WTC11 (cell line): ENCODE data around the gene NES. TPM values are rescaled to one million over a fixed set of nuclear protein-coding genes. Genes with fewer than 3 reads are reported as not detected.

Experiments
- ATAC-seq: fragments of 200-7000 bp; cut with Tn5 transposase; 2 replicates; pipeline ENCODE4 v1.10.0; 2021; ENCODE audit warnings: mild to moderate bottlenecking, moderate library complexity
- CTCF ChIA-PET: fragments of 300-600 bp; sonication (Branson Sonifier 250); formaldehyde crosslinking; loops from one replicate; lab custom pipeline; 2021; ENCODE audit warnings: antibody characterized with exemption; lab: Charles Lee
- POLR2A ChIA-PET: fragments of 350-600 bp; sonication (Branson Sonifier 250); formaldehyde crosslinking; loops from one replicate; lab custom pipeline; 2021; ENCODE audit warnings: antibody characterized with exemption; lab: Charles Lee
- DNase-seq: peaks from one replicate; pipeline ENCODE4 v3.0.0; 2021; ENCODE audit warnings: low spot score
- H3K27ac Mint-ChIP-seq: 2 replicates; pipeline ENCODE4 v1.8.0; 2021; ENCODE audit warnings: mixed read lengths
- H3K27me3 Mint-ChIP-seq: 2 replicates; pipeline ENCODE4 v1.8.0; 2021; ENCODE audit warnings: low read depth, mild to moderate bottlenecking, moderate library complexity, mixed read lengths
- H3K36me3 Mint-ChIP-seq: 2 replicates; pipeline ENCODE4 v1.8.0; 2021; ENCODE audit warnings: mixed read lengths
- H3K4me1 Mint-ChIP-seq: 2 replicates; pipeline ENCODE4 v1.8.0; 2022; ENCODE audit warnings: mixed read lengths
- H3K4me3 Mint-ChIP-seq: 2 replicates; pipeline ENCODE4 v1.8.0; 2021; ENCODE audit warnings: mild to moderate bottlenecking, moderate library complexity, mixed read lengths
- H3K9me3 Mint-ChIP-seq: 2 replicates; pipeline ENCODE4 v1.8.0; 2021; ENCODE audit warnings: mixed read lengths
- ATF2 ChIP-seq: sonication (generic); formaldehyde crosslinking; IDR thresholded peaks from 2 replicates; pipeline ENCODE4 v1.8.1; 2022; ENCODE audit warnings: low read depth, missing genetic modification reagents, borderline replicate concordance
- ATF3 ChIP-seq: sonication (generic); formaldehyde crosslinking; conservative IDR thresholded peaks from 2 replicates; pipeline ENCODE4 v1.8.1; 2022; ENCODE audit warnings: mild to moderate bottlenecking, missing genetic modification reagents
- CBFB ChIP-seq: sonication (generic); formaldehyde crosslinking; IDR thresholded peaks from 2 replicates; pipeline ENCODE4 v1.8.1; 2022; ENCODE audit warnings: mild to moderate bottlenecking, low read depth, missing genetic modification reagents
- HMGXB4 ChIP-seq: sonication (generic); formaldehyde crosslinking; IDR thresholded peaks from 2 replicates; pipeline ENCODE4 v1.8.1; 2023; ENCODE audit warnings: mild to moderate bottlenecking, moderate library complexity, missing genetic modification reagents
- KAT7 ChIP-seq: sonication (generic); formaldehyde crosslinking; IDR thresholded peaks from 2 replicates; pipeline ENCODE4 v1.8.1; 2023; ENCODE audit warnings: missing genetic modification reagents, mild to moderate bottlenecking, borderline replicate concordance
- NFATC4 ChIP-seq: fragments of 250-450 bp; sonication (Bioruptor Pico); IDR thresholded peaks from 2 replicates; pipeline ENCODE4 v1.9.0; 2021; ENCODE audit warnings: mild to moderate bottlenecking
- RELA ChIP-seq: sonication (generic); formaldehyde crosslinking; IDR thresholded peaks from 2 replicates; pipeline ENCODE4 v1.8.1; 2022; ENCODE audit warnings: missing genetic modification reagents, mild to moderate bottlenecking, borderline replicate concordance
- SMAD3 ChIP-seq: sonication (generic); formaldehyde crosslinking; IDR thresholded peaks from 2 replicates; pipeline ENCODE4 v1.8.0; 2022; ENCODE audit warnings: missing genetic modification reagents, mild to moderate bottlenecking, borderline replicate concordance
- TCF7 ChIP-seq: sonication (generic); formaldehyde crosslinking; IDR thresholded peaks from 2 replicates; pipeline ENCODE4 v1.8.0; 2022; ENCODE audit warnings: mild to moderate bottlenecking, low read depth, missing genetic modification reagents, moderate library complexity
- ZBTB21 ChIP-seq: sonication (generic); formaldehyde crosslinking; IDR thresholded peaks from 2 replicates; pipeline ENCODE4 v1.8.1; 2023; ENCODE audit warnings: mild to moderate bottlenecking, missing genetic modification reagents, borderline replicate concordance
- ZNF219 ChIP-seq: sonication (generic); formaldehyde crosslinking; IDR thresholded peaks from 2 replicates; pipeline ENCODE4 v1.8.0; 2023; ENCODE audit warnings: missing genetic modification reagents, mild to moderate bottlenecking, borderline replicate concordance
- ZNF416 ChIP-seq: fragments of 250-450 bp; sonication (Bioruptor Pico); IDR thresholded peaks from 2 replicates; pipeline ENCODE4 v1.9.0; 2021; ENCODE audit warnings: mild to moderate bottlenecking, inconsistent platforms
- ZNF512 ChIP-seq: sonication (generic); formaldehyde crosslinking; IDR thresholded peaks from 2 replicates; pipeline ENCODE4 v1.8.1; 2022; ENCODE audit warnings: missing genetic modification reagents, borderline replicate concordance
- total RNA-seq: library from RNA; stranded (reverse); gene quantifications from 3 replicates; pipeline ENCODE4 v1.2.3, GENCODE V29; 2021
- TF ChIP-seq, protein P1 (sequence below): sonication (generic); formaldehyde crosslinking; IDR thresholded peaks from 2 replicates; pipeline ENCODE4 v1.8.1; 2023; ENCODE audit warnings: mild to moderate bottlenecking, missing genetic modification reagents, borderline replicate concordance
- TF ChIP-seq, protein P2 (sequence below): sonication (generic); formaldehyde crosslinking; IDR thresholded peaks from 2 replicates; pipeline ENCODE4 v1.8.0; 2022; ENCODE audit warnings: mild to moderate bottlenecking, missing genetic modification reagents
- TF ChIP-seq, protein P3 (sequence below): sonication (generic); formaldehyde crosslinking; IDR thresholded peaks from 2 replicates; pipeline ENCODE4 v1.8.0; 2022; ENCODE audit warnings: missing genetic modification reagents

NES gene
- total RNA-seq, 1 experiment from 2014 or later, result 127 TPM

- no peak overlapping the region for H3K4me3 Mint-ChIP-seq
- H3K27me3 Mint-ChIP-seq, result peaks cover 52% of the 10 kb centered on the region
Measured at GRCh38 chr1:156659661-156659987, 17.6 kb downstream of the NES start.

DNA sequence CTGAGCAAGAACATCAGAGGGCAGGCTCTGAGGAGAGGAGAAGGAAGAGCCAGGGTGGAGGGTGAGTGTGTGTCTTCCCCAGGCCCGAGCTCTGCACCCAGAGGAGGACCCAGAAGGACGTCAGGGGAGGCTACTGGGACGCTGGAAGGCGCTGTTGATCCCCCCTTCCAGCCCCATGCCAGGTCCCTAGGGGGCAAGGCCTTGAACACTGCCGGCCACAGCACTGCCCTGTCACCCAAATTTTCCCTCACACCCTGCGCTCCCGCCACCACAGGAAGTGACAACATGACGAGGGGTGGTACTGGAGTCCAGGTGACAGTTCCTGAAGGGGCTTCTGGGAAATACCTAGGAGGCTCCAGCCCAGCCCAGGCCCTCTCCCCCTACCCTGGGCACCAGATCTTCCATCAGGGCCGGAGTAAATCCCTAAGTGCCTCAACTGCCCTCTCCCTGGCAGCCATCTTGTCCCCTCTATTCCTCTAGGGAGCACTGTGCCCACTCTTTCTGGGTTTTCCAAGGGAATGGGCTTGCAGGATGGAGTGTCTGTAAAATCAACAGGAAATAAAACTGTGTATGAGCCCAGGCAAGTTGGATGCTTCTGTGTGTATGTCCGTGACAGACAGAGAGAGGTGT lies 18.1 kb downstream of the NES start:
- Mint-ChIP-seq H3K27ac (no peak overlapping the region), H3K36me3 (no peaks in the 10 kb centered on the region), H3K27me3 (peaks cover 58% of the 10 kb centered on the region), H3K4me1 (peaks cover 81% of the 10 kb centered on the region), H3K4me3 (no peak overlapping the region), H3K9me3 (no peaks in the 10 kb centered on the region)
- ChIA-PET POLR2A (interaction anchor here (0.9 to 8.2 kb wide), 5 partner anchors 16 to 48 kb away, joined by 3 to 150 read pairs (median 3); partner anchors contain the start of genes BCAN and NES), CTCF (interaction anchor here (0.7 to 12.6 kb wide), 17 partner anchors 9 to 269 kb away, joined by 3 to 437 read pairs (median 9); partner anchors contain the start of genes BCAN, CRABP2, HAPLN2 and ISG20L2)
- DNase-seq, result no peak
- TF ChIP-seq, protein P1, sequence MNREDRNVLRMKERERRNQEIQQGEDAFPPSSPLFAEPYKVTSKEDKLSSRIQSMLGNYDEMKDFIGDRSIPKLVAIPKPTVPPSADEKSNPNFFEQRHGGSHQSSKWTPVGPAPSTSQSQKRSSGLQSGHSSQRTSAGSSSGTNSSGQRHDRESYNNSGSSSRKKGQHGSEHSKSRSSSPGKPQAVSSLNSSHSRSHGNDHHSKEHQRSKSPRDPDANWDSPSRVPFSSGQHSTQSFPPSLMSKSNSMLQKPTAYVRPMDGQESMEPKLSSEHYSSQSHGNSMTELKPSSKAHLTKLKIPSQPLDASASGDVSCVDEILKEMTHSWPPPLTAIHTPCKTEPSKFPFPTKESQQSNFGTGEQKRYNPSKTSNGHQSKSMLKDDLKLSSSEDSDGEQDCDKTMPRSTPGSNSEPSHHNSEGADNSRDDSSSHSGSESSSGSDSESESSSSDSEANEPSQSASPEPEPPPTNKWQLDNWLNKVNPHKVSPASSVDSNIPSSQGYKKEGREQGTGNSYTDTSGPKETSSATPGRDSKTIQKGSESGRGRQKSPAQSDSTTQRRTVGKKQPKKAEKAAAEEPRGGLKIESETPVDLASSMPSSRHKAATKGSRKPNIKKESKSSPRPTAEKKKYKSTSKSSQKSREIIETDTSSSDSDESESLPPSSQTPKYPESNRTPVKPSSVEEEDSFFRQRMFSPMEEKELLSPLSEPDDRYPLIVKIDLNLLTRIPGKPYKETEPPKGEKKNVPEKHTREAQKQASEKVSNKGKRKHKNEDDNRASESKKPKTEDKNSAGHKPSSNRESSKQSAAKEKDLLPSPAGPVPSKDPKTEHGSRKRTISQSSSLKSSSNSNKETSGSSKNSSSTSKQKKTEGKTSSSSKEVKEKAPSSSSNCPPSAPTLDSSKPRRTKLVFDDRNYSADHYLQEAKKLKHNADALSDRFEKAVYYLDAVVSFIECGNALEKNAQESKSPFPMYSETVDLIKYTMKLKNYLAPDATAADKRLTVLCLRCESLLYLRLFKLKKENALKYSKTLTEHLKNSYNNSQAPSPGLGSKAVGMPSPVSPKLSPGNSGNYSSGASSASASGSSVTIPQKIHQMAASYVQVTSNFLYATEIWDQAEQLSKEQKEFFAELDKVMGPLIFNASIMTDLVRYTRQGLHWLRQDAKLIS (CRISPR knock-in tag), result no peak
- ATAC-seq, result no peak

More at GRCh38 chr1:156659661-156659987, 17.6 kb downstream of the NES start:
- Mint-ChIP-seq H3K9me3 (no peaks in the 10 kb centered on the region), H3K36me3 (no peaks in the 10 kb centered on the region), H3K27ac (no peak overlapping the region), H3K4me1 (peaks cover 82% of the 10 kb centered on the region)
- TF ChIP-seq ZBTB21 (CRISPR knock-in tag) (no peak), ZNF416 (CRISPR knock-in tag) (0 out of 2 replicates have a peak, but pooled peaks have one; percentile 6)
- CTCF ChIA-PET, result interaction anchor here (0.7 to 12.6 kb wide), 15 partner anchors 8 to 269 kb away, joined by 3 to 437 read pairs (median 5); partner anchors contain the start of genes BCAN, CRABP2, HAPLN2 and ISG20L2
- DNase-seq, result no peak
- POLR2A ChIA-PET, result interaction anchor here (0.9 to 8.2 kb wide), 4 partner anchors 16 to 47 kb away, joined by 3 to 150 read pairs (median 3); partner anchors contain the start of genes BCAN and NES
- ATAC-seq, result no peak

DNA sequence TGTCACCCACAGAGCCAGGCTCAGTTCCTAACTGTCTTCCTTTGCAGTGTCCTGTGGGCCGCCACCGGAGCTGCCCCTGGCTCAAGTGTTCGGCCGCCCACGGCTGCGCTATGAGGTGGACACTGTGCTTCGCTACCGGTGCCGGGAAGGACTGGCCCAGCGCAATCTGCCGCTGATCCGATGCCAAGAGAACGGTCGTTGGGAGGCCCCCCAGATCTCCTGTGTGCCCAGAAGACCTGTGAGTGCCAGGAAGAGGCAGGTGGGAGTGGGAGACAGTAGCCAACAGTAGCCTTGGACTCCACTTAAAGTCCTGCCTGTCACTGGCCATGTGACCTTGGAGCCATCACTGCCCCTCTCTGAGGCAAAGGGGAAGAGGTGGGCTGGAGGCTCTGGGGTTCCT lies 18.7 kb downstream of the NES start:
- peaks cover 64% of the 10 kb centered on the region for H3K27me3 Mint-ChIP-seq
- no peaks in the 10 kb centered on the region for H3K9me3 Mint-ChIP-seq
- no peaks in the 10 kb centered on the region for H3K36me3 Mint-ChIP-seq
- no peak overlapping the region for H3K4me3 Mint-ChIP-seq
- H3K27ac Mint-ChIP-seq, result no peak overlapping the region
- POLR2A ChIA-PET, result interaction anchor here (1.0 to 1.5 kb wide), 2 partner anchors 17 to 34 kb away, joined by 3 to 4 read pairs; no protein-coding TSS in a partner anchor
- H3K4me1 Mint-ChIP-seq, result peaks cover 75% of the 10 kb centered on the region
- ATAC-seq (no peak), DNase-seq (no peak)
- CTCF ChIA-PET, result interaction anchor here (0.9 to 12.6 kb wide), 7 partner anchors 10 to 68 kb away, joined by 4 to 437 read pairs (median 11); partner anchors contain the start of genes BCAN, CRABP2, HAPLN2 and NES
- TF ChIP-seq TCF7 (no peak), HMGXB4 (CRISPR knock-in tag) (no peak), SMAD3 (no peak), ZNF219 (no peak), RELA (CRISPR knock-in tag) (no peak), ZNF512 (no peak), ATF3 (CRISPR knock-in tag) (no peak), ATF2 (CRISPR knock-in tag) (no peak), NFATC4 (CRISPR knock-in tag) (no peak), KAT7 (CRISPR knock-in tag) (no peak), CBFB (CRISPR knock-in tag) (no peak)
- TF ChIP-seq, protein P2, sequence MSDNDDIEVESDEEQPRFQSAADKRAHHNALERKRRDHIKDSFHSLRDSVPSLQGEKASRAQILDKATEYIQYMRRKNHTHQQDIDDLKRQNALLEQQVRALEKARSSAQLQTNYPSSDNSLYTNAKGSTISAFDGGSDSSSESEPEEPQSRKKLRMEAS (CRISPR knock-in tag), result no peak
- TF ChIP-seq, protein P3, sequence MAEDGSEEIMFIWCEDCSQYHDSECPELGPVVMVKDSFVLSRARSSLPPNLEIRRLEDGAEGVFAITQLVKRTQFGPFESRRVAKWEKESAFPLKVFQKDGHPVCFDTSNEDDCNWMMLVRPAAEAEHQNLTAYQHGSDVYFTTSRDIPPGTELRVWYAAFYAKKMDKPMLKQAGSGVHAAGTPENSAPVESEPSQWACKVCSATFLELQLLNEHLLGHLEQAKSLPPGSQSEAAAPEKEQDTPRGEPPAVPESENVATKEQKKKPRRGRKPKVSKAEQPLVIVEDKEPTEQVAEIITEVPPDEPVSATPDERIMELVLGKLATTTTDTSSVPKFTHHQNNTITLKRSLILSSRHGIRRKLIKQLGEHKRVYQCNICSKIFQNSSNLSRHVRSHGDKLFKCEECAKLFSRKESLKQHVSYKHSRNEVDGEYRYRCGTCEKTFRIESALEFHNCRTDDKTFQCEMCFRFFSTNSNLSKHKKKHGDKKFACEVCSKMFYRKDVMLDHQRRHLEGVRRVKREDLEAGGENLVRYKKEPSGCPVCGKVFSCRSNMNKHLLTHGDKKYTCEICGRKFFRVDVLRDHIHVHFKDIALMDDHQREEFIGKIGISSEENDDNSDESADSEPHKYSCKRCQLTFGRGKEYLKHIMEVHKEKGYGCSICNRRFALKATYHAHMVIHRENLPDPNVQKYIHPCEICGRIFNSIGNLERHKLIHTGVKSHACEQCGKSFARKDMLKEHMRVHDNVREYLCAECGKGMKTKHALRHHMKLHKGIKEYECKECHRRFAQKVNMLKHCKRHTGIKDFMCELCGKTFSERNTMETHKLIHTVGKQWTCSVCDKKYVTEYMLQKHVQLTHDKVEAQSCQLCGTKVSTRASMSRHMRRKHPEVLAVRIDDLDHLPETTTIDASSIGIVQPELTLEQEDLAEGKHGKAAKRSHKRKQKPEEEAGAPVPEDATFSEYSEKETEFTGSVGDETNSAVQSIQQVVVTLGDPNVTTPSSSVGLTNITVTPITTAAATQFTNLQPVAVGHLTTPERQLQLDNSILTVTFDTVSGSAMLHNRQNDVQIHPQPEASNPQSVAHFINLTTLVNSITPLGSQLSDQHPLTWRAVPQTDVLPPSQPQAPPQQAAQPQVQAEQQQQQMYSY (CRISPR knock-in tag), result no peak
